B cell (primary cell): ENCODE data around the gene ZIC5. TPM values are rescaled to one million over a fixed set of nuclear protein-coding genes. Genes with fewer than 3 reads are reported as not detected.
"Not testable (repeated sequence)": the region's sequence is repeated elsewhere in the genome, so short reads cannot be mapped to it uniquely, and the experiment has no call there.

ENCODE experiments used
- ATAC-seq: fragments of 200-7000 bp; cut with Tn5 transposase; one replicate; pipeline ENCODE4 v1.10.0; 2021; ENCODE audit warnings: low read depth, mild to moderate bottlenecking, moderate number of reproducible peaks, moderate library complexity
- CTCF ChIA-PET: fragments of 350-600 bp; sonication (Branson Sonifier 250); formaldehyde crosslinking; loops from one replicate; lab custom pipeline; 2021; ENCODE audit warnings: antibody characterized with exemption, inconsistent platforms; lab: Charles Lee
- POLR2A ChIA-PET: fragments of 350-600 bp; sonication (Branson Sonifier 250); formaldehyde crosslinking; loops from one replicate; lab custom pipeline; 2021; ENCODE audit warnings: antibody characterized with exemption; lab: Charles Lee
- DNase-seq: peaks from one replicate; pipeline ENCODE4 v3.0.0; 2013
- H2AFZ ChIP-seq: 2 replicates; pipeline ENCODE4 v1.6.1; 2012; ENCODE audit warnings: mild to moderate bottlenecking, low read depth, low read length; ENCODE audit not compliant: insufficient read depth, poor library complexity, severe bottlenecking
- H3K27ac ChIP-seq, 2 donors: 1 replicate in 1 of 2; 2 replicates in 1 of 2; pipeline ENCODE4 v1.5.1; 2012 to 2013; ENCODE audit warnings: low read length in 2 of 2, mild to moderate bottlenecking in 2 of 2, moderate library complexity in 1 of 2
- H3K27me3 ChIP-seq, 4 experiments: fragments of 200-600 bp in 1 of 4; sonication (generic) in 1 of 4; replicated peaks in 1 of 4; 1 replicate in 2 of 4; 2 replicates in 2 of 4; pipeline versions ENCODE4 v1.6.1 to v1.7.0; 2013 to 2016; ENCODE audit warnings: low read length in 3 of 4, mild to moderate bottlenecking in 2 of 4, mixed read lengths in 1 of 4, moderate library complexity in 1 of 4; ENCODE audit not compliant: insufficient read depth in 4 of 4, control insufficient read depth in 3 of 4; ENCODE audit errors: control extremely low read depth in 1 of 4
- H3K36me3 ChIP-seq, 2 experiments: replicated peaks in 1 of 2; 1 replicate in 1 of 2; 2 replicates in 1 of 2; pipeline versions ENCODE4 v1.6.1 to v1.7.1; 2013; ENCODE audit warnings: low read length in 1 of 2; ENCODE audit not compliant: insufficient read depth in 2 of 2, control insufficient read depth in 1 of 2; ENCODE audit errors: control extremely low read depth in 1 of 2, extremely low read depth in 1 of 2
- H3K4me1 ChIP-seq, 2 donors: fragments of 200-600 bp in 1 of 2; sonication (generic) in 1 of 2; 1 replicate in 1 of 2; 2 replicates in 1 of 2; pipeline versions ENCODE4 v1.5.1 to v1.6.1; 2013 to 2017; ENCODE audit warnings: low read length in 2 of 2; ENCODE audit not compliant: control insufficient read depth in 2 of 2, insufficient read depth in 2 of 2
- H3K4me2 ChIP-seq: replicated peaks from 2 replicates; pipeline ENCODE3; 2012; ENCODE audit warnings: mild to moderate bottlenecking, low read depth, low read length; ENCODE audit not compliant: poor library complexity, severe bottlenecking
- H3K4me3 ChIP-seq, 5 experiments: fragments of 200-600 bp in 1 of 5; sonication (generic) in 1 of 5; 1 replicate in 3 of 5; 2 replicates in 2 of 5; pipeline versions ENCODE4 v1.5.1 to v1.7.0; 2011 to 2016; ENCODE audit warnings: low read length in 4 of 5, mild to moderate bottlenecking in 4 of 5, low read depth in 2 of 5, control low read depth in 1 of 5, moderate library complexity in 1 of 5; ENCODE audit not compliant: insufficient read depth in 1 of 5; ENCODE audit errors: control extremely low read depth in 1 of 5, extremely low read depth in 1 of 5
- H3K79me2 ChIP-seq: fragments of 200-600 bp; sonication (generic); one replicate; pipeline ENCODE4 v1.6.0; 2016; ENCODE audit warnings: low read length; ENCODE audit not compliant: control insufficient read depth, insufficient read depth
- H3K9ac ChIP-seq: fragments of 200-600 bp; sonication (generic); 2 replicates; pipeline ENCODE4 v1.6.1; 2017; ENCODE audit warnings: mild to moderate bottlenecking, low read length, moderate library complexity
- H3K9me3 ChIP-seq, 3 donors: one replicate each; pipeline versions ENCODE4 v1.6.1 to v1.7.1; 2013; ENCODE audit warnings: low read length in 2 of 3; ENCODE audit not compliant: control insufficient read depth in 2 of 3, insufficient read depth in 1 of 3; ENCODE audit errors: control extremely low read depth in 1 of 3
- H4K20me1 ChIP-seq: 2 replicates; pipeline ENCODE4 v1.6.0; 2012; ENCODE audit warnings: mild to moderate bottlenecking, low read length; ENCODE audit not compliant: insufficient read depth, control insufficient read depth, poor library complexity, severe bottlenecking
- H3K27ac Mint-ChIP-seq: one replicate; pipeline ENCODE4 v1.8.0; 2021; ENCODE audit warnings: mixed read lengths
- H3K27me3 Mint-ChIP-seq: one replicate; pipeline ENCODE4 v1.8.0; 2021; ENCODE audit warnings: mixed read lengths
- H3K4me1 Mint-ChIP-seq: one replicate; pipeline ENCODE4 v1.8.0; 2021; ENCODE audit warnings: mixed read lengths
- H3K4me3 Mint-ChIP-seq: one replicate; pipeline ENCODE4 v1.8.0; 2021; ENCODE audit warnings: mixed read lengths
- H3K9me3 Mint-ChIP-seq: one replicate; pipeline ENCODE4 v1.8.0; 2022; ENCODE audit warnings: mixed read lengths; ENCODE audit not compliant: insufficient read depth
- EZH2 ChIP-seq: IDR thresholded peaks from 2 replicates; pipeline ENCODE4 v1.6.1; 2012; ENCODE audit warnings: borderline replicate concordance, low read depth, mild to moderate bottlenecking, moderate library complexity, low read length; ENCODE audit not compliant: insufficient read depth, poor library complexity, severe bottlenecking
- WGBS: methylation state at CpG from one replicate; pipeline ENCODE4 v1.1.5; 2013; ENCODE audit warnings: missing lambda C conversion rate; ENCODE audit not compliant: insufficient coverage; 5-methylcytosine and 5-hydroxymethylcytosine counted together
- intact Hi-C: fragments of 100-400 bp; cut with micrococcal nuclease; formaldehyde crosslinking; loops from one replicate; pipeline ENCODE4 v1.10.0; 2022
- polyA plus RNA-seq: library from polyadenylated mRNA; depleted of rRNA; stranded (reverse); fragments of >200 nt; gene quantifications from 2 replicates; pipeline ENCODE4 v1.2.3, GENCODE V29; 2012
- total RNA-seq, 2 donors: library from RNA; stranded (reverse); fragments of 120-200 nt in 1 of 2; gene quantifications; 1 replicate in 1 of 2; 2 replicates in 1 of 2; pipeline versions ENCODE4 v1.2.3 to v1.2.4, GENCODE V29; 2013 to 2022
- TF ChIP-seq, protein P1 (sequence below): fragments of 200-600 bp; IDR thresholded peaks from one replicate; pipeline ENCODE4 v1.8.0; 2022; ENCODE audit warnings: antibody characterized with exemption, mild to moderate bottlenecking

Gene ZIC5
- total and polyA plus RNA-seq, 2 donors (not counting 1 experiment from before 2014, with no cell fraction given): not detected

DNA sequence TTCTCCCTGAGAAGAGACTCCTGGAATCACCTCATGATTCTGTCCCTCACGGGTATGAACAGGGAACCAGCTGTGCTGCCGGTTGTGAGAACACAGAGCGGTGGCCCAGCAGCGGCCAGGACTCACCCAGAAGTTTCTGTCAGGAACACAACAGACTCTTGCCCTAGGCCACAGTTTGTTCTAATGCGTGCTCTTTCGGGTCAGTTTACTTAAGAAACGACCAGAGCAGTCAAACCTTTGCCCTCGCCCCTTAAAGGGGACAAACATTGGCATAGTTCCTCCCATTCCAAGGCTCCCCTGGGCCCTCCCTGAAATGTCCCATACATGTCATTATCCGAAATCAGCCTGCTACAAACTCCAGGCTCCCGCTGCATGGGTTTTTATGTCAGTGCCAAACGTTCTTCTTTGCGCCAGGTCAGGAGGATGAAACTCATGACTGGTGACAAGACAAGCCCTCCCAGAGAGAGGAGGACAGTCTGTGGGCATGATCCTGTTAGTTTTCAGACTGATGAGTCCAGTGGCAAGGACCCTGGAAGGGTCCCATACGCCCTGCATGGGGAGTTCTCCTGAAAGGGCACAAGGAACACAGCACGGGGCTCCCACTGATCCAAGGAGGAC, 18.3 kb downstream of the ZIC5 start:
- Histone ChIP-seq H3K4me2 (no peak overlapping the region), H3K27ac (no peak overlapping the region), H3K27me3 (peaks cover 0 to 56% (median 30%) of the 10 kb centered on the region in 4 experiments), H3K4me3 (no peak overlapping the region), H3K9me3 (peaks cover 0 to 33% (median 0%) of the 10 kb centered on the region in 3 donors), H3K4me1 (peaks cover 17 to 29% of the 10 kb centered on the region in 2 donors), H3K79me2 (no peaks in the 10 kb centered on the region), H3K36me3 (no peaks in the 10 kb centered on the region), H4K20me1 (no peaks in the 10 kb centered on the region), H2AFZ (no peak overlapping the region), H3K9ac (no peak overlapping the region)
- ATAC-seq: no peak
- Mint-ChIP-seq H3K27ac (no peak overlapping the region), H3K4me3 (no peak overlapping the region), H3K9me3 (no peaks in the 10 kb centered on the region), H3K4me1 (peaks cover 10% of the 10 kb centered on the region), H3K27me3 (peaks cover 73% of the 10 kb centered on the region)
- ChIA-PET CTCF (no interaction called here), POLR2A (no interaction called here)
- intact Hi-C loops: no loop called here
- no peak for TF ChIP-seq EZH2
- TF ChIP-seq, protein P1, sequence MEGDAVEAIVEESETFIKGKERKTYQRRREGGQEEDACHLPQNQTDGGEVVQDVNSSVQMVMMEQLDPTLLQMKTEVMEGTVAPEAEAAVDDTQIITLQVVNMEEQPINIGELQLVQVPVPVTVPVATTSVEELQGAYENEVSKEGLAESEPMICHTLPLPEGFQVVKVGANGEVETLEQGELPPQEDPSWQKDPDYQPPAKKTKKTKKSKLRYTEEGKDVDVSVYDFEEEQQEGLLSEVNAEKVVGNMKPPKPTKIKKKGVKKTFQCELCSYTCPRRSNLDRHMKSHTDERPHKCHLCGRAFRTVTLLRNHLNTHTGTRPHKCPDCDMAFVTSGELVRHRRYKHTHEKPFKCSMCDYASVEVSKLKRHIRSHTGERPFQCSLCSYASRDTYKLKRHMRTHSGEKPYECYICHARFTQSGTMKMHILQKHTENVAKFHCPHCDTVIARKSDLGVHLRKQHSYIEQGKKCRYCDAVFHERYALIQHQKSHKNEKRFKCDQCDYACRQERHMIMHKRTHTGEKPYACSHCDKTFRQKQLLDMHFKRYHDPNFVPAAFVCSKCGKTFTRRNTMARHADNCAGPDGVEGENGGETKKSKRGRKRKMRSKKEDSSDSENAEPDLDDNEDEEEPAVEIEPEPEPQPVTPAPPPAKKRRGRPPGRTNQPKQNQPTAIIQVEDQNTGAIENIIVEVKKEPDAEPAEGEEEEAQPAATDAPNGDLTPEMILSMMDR: no peak
- 90% methylated on average over 14 of the region's 14 CpGs for WGBS
- no peak for DNase-seq

GRCh38 chr13:99951666-99952065, 19.9 kb downstream of the ZIC5 start:
- DNase-seq, ATAC-seq, H3K4me3 Mint-ChIP-seq, H3K4me1 Mint-ChIP-seq, H3K9ac ChIP-seq, H3K27ac Mint-ChIP-seq, H2AFZ ChIP-seq, intact Hi-C loops, H3K27ac ChIP-seq, H3K36me3 ChIP-seq, H3K4me2 ChIP-seq, H3K4me3 ChIP-seq, CTCF ChIA-PET, H4K20me1 ChIP-seq, POLR2A ChIA-PET, H3K79me2 ChIP-seq, H3K9me3 Mint-ChIP-seq: not testable (repeated sequence)
- H3K27me3 Mint-ChIP-seq: peaks cover 73% of the 10 kb centered on the region
- Histone ChIP-seq H3K27me3 (peaks cover 0 to 48% (median 15%) of the 10 kb centered on the region in 4 experiments), H3K9me3 (peaks cover 0 to 18% (median 0%) of the 10 kb centered on the region in 3 donors), H3K4me1 (peaks cover 9 to 14% of the 10 kb centered on the region in 2 donors)
- 100% methylated on average over 1 of the region's 1 CpG for WGBS
